AG10803 (cell line): ENCODE results near the gene TRIM52.
"Not testable (repeated sequence)": the region's sequence is repeated elsewhere in the genome, so short reads cannot be mapped to it uniquely, and the experiment has no call there.

Source experiments
- DNase-seq: peaks from one replicate; pipeline ENCODE4 v3.0.0; 2010; ENCODE audit warnings: low read depth
- H3K4me3 ChIP-seq: 2 replicates; pipeline ENCODE4 v1.5.1; 2011; ENCODE audit warnings: mild to moderate bottlenecking, low read length, control low read depth
- CTCF ChIP-seq: conservative IDR thresholded peaks from 2 replicates; pipeline ENCODE4 v1.5.1; 2011; ENCODE audit warnings: mild to moderate bottlenecking, low read length, control low read depth, inconsistent platforms

TRIM52 gene

GRCh38 chr5:181217111-181217802 lies 43.7 kb downstream of the TRIM52 start:
- TF ChIP-seq CTCF, result peak; percentile 24
- peak overlapping the region; percentile 51 for H3K4me3 ChIP-seq
- peak; percentile 48 for DNase-seq

GRCh38 chr5:181215997-181216989 lies 44.6 kb downstream of the TRIM52 start:
- peak overlapping the region; percentile 51 for H3K4me3 ChIP-seq
- DNase-seq, result no peak
- no peak for TF ChIP-seq CTCF

- DNase-seq, H3K4me3 ChIP-seq: not testable (repeated sequence)
Measured at GRCh38 chr5:181214249-181214648, 46.7 kb downstream of the TRIM52 start.

- TF ChIP-seq CTCF, result no peak
- no peak overlapping the region for H3K4me3 ChIP-seq
- DNase-seq, result no peak
Measured at GRCh38 chr5:181212934-181213333, 48.0 kb downstream of the TRIM52 start.

GRCh38 chr5:181212080-181212479 lies 48.9 kb downstream of the TRIM52 start:
- no peak for DNase-seq
- TF ChIP-seq CTCF, result no peak

GRCh38 chr5:181211208-181211607 lies 49.7 kb downstream of the TRIM52 start:
- no peak for TF ChIP-seq CTCF
- no peak for DNase-seq
- H3K4me3 ChIP-seq, result no peak overlapping the region

More at GRCh38 chr5:181212080-181212479, 48.9 kb downstream of the TRIM52 start:
- H3K4me3 ChIP-seq, result no peak overlapping the region

- H3K4me3 ChIP-seq, DNase-seq: not testable (repeated sequence)
Measured at GRCh38 chr5:181210698-181211097, 50.2 kb downstream of the TRIM52 start.

GRCh38 chr5:181210148-181210547 lies 50.8 kb downstream of the TRIM52 start:
- not testable (repeated sequence) for H3K4me3 ChIP-seq, DNase-seq

GRCh38 chr5:181209006-181209405 lies 51.9 kb downstream of the TRIM52 start:
- not testable (repeated sequence) for H3K4me3 ChIP-seq, DNase-seq
